ENCODE data around the gene EYS. TPM values are rescaled to one million over a fixed set of nuclear protein-coding genes. Genes with fewer than 3 reads are reported as not detected.

The EYS gene
- total RNA-seq, 1 donor from 2014 or later, result not detected

- no peaks in the 10 kb centered on the region for H3K9me3 ChIP-seq
- no peak overlapping the region for H3K27ac ChIP-seq
- H3K27me3 ChIP-seq (ENCODE audit: low read depth), result no peaks in the 10 kb centered on the region
- no peak overlapping the region for H3K4me3 ChIP-seq
- no peaks in the 10 kb centered on the region for H3K36me3 ChIP-seq
- intact Hi-C loops (cut with DNase I), result no loop called here
- DNase-seq, result no peak
- H3K4me1 ChIP-seq, result no peaks in the 10 kb centered on the region
- ATAC-seq, result no peak
- no peak for TF ChIP-seq CTCF (IDR thresholded peaks at IDR 0.05)
Observed at GRCh38 chr6:64665137-64665536, 1041.9 kb downstream of the EYS start.

GRCh38 chr6:64664480-64664879, 1042.5 kb downstream of the EYS start:
- Histone ChIP-seq H3K4me1 (no peaks in the 10 kb centered on the region), H3K27ac (no peak overlapping the region), H3K27me3 (ENCODE audit: low read depth) (no peaks in the 10 kb centered on the region), H3K9me3 (no peaks in the 10 kb centered on the region), H3K4me3 (no peak overlapping the region), H3K36me3 (no peaks in the 10 kb centered on the region)
- TF ChIP-seq CTCF (IDR thresholded peaks at IDR 0.05), result no peak
- intact Hi-C loops (cut with DNase I), result no loop called here
- ATAC-seq (no peak), DNase-seq (no peak)

- no peak for DNase-seq
- no peak overlapping the region for H3K27ac ChIP-seq
- intact Hi-C loops (cut with DNase I), result no loop called here
- no peaks in the 10 kb centered on the region for H3K36me3 ChIP-seq
- ATAC-seq, result no peak
- H3K4me3 ChIP-seq, result no peak overlapping the region
- no peak for TF ChIP-seq CTCF (IDR thresholded peaks at IDR 0.05)
- H3K9me3 ChIP-seq, result no peaks in the 10 kb centered on the region
- no peaks in the 10 kb centered on the region for H3K4me1 ChIP-seq
- H3K27me3 ChIP-seq (ENCODE audit: low read depth), result no peaks in the 10 kb centered on the region
Observed at GRCh38 chr6:64644024-64644423, 1063.0 kb downstream of the EYS start.

- DNase-seq, result no peak
- no peaks in the 10 kb centered on the region for H3K36me3 ChIP-seq
- no peaks in the 10 kb centered on the region for H3K9me3 ChIP-seq
- H3K27ac ChIP-seq, result no peak overlapping the region
- H3K27me3 ChIP-seq (ENCODE audit: low read depth), result no peaks in the 10 kb centered on the region
- intact Hi-C loops (cut with DNase I), result no loop called here
- no peaks in the 10 kb centered on the region for H3K4me1 ChIP-seq
- no peak overlapping the region for H3K4me3 ChIP-seq
- TF ChIP-seq CTCF (IDR thresholded peaks at IDR 0.05), result no peak
- no peak for ATAC-seq
Observed at GRCh38 chr6:64630901-64631300, 1076.1 kb downstream of the EYS start.

- no peak for TF ChIP-seq CTCF (IDR thresholded peaks at IDR 0.05)
- Histone ChIP-seq H3K27ac (no peak overlapping the region), H3K9me3 (no peaks in the 10 kb centered on the region), H3K27me3 (ENCODE audit: low read depth) (no peaks in the 10 kb centered on the region), H3K4me1 (no peaks in the 10 kb centered on the region), H3K4me3 (no peak overlapping the region), H3K36me3 (no peaks in the 10 kb centered on the region)
- DNase-seq, result no peak
- ATAC-seq, result no peak
- intact Hi-C loops (cut with DNase I), result no loop called here
Observed at GRCh38 chr6:64622944-64623343, 1084.1 kb downstream of the EYS start.

- no peaks in the 10 kb centered on the region for H3K4me1 ChIP-seq
- intact Hi-C loops (cut with DNase I), result no loop called here
- no peak for TF ChIP-seq CTCF (IDR thresholded peaks at IDR 0.05)
- ATAC-seq (no peak), DNase-seq (no peak)
- H3K27ac ChIP-seq, result no peak overlapping the region
- no peaks in the 10 kb centered on the region for H3K36me3 ChIP-seq
- H3K27me3 ChIP-seq (ENCODE audit: low read depth), result no peaks in the 10 kb centered on the region
- H3K4me3 ChIP-seq, result no peak overlapping the region
- H3K9me3 ChIP-seq, result no peaks in the 10 kb centered on the region
Observed at GRCh38 chr6:64602993-64603392, 1104.0 kb downstream of the EYS start.
